ENCODE data around the gene CDH2.

GRCh38 chr18:28075501-28075900 is 101.4 kb downstream of the CDH2 start:
- TF ChIP-seq EP300 (IDR thresholded peaks at IDR 0.05) (no peak), POLR2A (IDR thresholded peaks at IDR 0.05) (no peak)
- TF ChIP-seq, protein P1, sequence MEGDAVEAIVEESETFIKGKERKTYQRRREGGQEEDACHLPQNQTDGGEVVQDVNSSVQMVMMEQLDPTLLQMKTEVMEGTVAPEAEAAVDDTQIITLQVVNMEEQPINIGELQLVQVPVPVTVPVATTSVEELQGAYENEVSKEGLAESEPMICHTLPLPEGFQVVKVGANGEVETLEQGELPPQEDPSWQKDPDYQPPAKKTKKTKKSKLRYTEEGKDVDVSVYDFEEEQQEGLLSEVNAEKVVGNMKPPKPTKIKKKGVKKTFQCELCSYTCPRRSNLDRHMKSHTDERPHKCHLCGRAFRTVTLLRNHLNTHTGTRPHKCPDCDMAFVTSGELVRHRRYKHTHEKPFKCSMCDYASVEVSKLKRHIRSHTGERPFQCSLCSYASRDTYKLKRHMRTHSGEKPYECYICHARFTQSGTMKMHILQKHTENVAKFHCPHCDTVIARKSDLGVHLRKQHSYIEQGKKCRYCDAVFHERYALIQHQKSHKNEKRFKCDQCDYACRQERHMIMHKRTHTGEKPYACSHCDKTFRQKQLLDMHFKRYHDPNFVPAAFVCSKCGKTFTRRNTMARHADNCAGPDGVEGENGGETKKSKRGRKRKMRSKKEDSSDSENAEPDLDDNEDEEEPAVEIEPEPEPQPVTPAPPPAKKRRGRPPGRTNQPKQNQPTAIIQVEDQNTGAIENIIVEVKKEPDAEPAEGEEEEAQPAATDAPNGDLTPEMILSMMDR (IDR thresholded peaks at IDR 0.05) = no peak
